Esophagus (tissue), 2 donors: ENCODE measurements around the gene NR3C1. TPM values are rescaled to one million over a fixed set of nuclear protein-coding genes. Genes with fewer than 3 reads are reported as not detected.

ENCODE experiments used
- H3K27ac ChIP-seq, 2 donors: one replicate each; pipeline ENCODE4 v1.5.1; 2013; ENCODE audit warnings: low read depth in 2 of 2, mild to moderate bottlenecking in 2 of 2, inconsistent platforms in 1 of 2, low read length in 1 of 2, moderate library complexity in 1 of 2
- H3K27me3 ChIP-seq, 2 donors: one replicate each; pipeline ENCODE4 v1.6.1; 2013; ENCODE audit warnings: low read length in 2 of 2, control low read depth in 1 of 2, mild to moderate bottlenecking in 1 of 2; ENCODE audit not compliant: insufficient read depth in 2 of 2, control insufficient read depth in 1 of 2
- H3K36me3 ChIP-seq, 2 donors: one replicate each; pipeline ENCODE4 v1.6.1; 2013; ENCODE audit warnings: low read length in 1 of 2; ENCODE audit not compliant: control insufficient read depth in 2 of 2, insufficient read depth in 2 of 2
- H3K4me1 ChIP-seq, 2 donors: one replicate each; pipeline ENCODE4 v1.6.1; 2013; ENCODE audit warnings: low read length in 1 of 2; ENCODE audit not compliant: control insufficient read depth in 2 of 2, insufficient read depth in 2 of 2
- H3K4me3 ChIP-seq, 2 donors: one replicate each; pipeline ENCODE4 v1.5.1; 2013; ENCODE audit warnings: low read length in 2 of 2, mild to moderate bottlenecking in 2 of 2, low read depth in 1 of 2, moderate library complexity in 1 of 2
- H3K9me3 ChIP-seq, 2 donors: one replicate each; pipeline ENCODE4 v1.6.1; 2013; ENCODE audit warnings: mild to moderate bottlenecking in 2 of 2, low read depth in 1 of 2, low read length in 1 of 2, moderate library complexity in 1 of 2; ENCODE audit not compliant: control insufficient read depth in 2 of 2, insufficient read depth in 1 of 2
- WGBS, 2 donors: extraction: QIAGEN DNeasy Blood & Tissue Kit; methylation state at CpG; one replicate each; pipeline ENCODE4 v1.1.7; 2013; 5-methylcytosine and 5-hydroxymethylcytosine counted together
- polyA plus RNA-seq, 2 donors: library from polyadenylated mRNA; stranded (reverse); fragments of 200-250 nt; gene quantifications; one replicate each; pipeline ENCODE4 v1.2.3, GENCODE V29; 2013
- donor health status: healthy with polysubstance abuse.
- donor health status: Bipolar disorder and iron deficiency.

Gene NR3C1
- polyA plus RNA-seq, 2 donors, result 8.6 to 10.7 TPM

DNA sequence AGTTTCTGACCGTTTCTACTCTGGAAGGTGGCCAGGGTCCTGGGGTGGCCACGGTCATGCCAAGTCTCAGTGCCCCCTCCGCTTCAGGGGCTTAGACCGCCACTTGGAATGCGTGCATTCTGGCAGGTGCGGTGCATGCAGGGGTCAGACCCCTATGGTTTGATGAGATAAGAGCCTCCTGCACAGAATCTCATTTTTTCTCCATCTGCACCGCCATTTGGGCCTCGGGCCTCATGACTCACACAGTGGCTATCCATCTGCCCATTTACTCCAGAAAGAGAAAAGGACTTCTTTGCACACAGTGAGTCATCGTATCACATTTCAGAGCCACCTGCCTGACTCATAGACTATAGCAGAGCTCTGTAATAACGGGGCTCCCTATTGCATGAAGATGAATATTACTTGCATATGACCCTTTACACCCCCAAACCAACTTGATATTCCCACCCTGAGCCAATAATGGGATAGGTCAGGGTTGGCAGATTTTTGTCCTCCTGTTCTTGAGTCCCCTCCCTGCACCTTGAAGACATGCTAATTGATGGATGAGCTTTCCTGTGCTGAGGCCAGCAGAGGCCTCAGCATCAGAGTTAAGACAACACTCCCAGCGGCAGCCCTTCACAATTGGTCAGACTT is 157.4 kb downstream of the NR3C1 start:
- WGBS, 2 donors, result 76 to 83% methylated on average over 11 of the region's 11 CpGs
- Histone ChIP-seq H3K36me3 (no peaks in the 10 kb centered on the region), H3K4me3 (no peak overlapping the region), H3K27me3 (no peaks in the 10 kb centered on the region), H3K27ac (no peak overlapping the region), H3K9me3 (no peaks in the 10 kb centered on the region), H3K4me1 (peaks cover 2 to 5% of the 10 kb centered on the region in 2 donors)

DNA sequence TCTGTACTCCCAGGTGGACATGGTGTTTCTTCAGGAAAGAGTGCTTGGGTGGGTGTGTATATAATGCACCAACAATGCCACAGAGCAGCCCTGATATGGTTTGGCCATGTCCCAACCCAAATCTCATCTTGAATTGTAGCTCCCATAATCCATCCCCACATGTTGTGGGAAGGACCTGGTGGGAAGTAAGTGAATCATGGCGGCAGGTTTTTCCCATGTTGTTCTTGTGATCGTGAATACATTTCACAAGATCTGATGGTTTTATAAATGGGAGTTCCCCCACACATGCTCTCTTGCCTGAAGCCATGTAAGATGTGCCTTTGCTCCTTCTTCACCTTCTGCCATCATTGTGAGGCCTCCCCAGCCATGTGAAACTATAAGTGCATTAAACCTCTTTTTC is 158.5 kb downstream of the NR3C1 start:
- 56 to 93% methylated on average over 2 of the region's 2 CpGs for WGBS, 2 donors
- H3K27ac ChIP-seq, result peak overlapping the region in 1 of 2 donors; percentile 18

DNA sequence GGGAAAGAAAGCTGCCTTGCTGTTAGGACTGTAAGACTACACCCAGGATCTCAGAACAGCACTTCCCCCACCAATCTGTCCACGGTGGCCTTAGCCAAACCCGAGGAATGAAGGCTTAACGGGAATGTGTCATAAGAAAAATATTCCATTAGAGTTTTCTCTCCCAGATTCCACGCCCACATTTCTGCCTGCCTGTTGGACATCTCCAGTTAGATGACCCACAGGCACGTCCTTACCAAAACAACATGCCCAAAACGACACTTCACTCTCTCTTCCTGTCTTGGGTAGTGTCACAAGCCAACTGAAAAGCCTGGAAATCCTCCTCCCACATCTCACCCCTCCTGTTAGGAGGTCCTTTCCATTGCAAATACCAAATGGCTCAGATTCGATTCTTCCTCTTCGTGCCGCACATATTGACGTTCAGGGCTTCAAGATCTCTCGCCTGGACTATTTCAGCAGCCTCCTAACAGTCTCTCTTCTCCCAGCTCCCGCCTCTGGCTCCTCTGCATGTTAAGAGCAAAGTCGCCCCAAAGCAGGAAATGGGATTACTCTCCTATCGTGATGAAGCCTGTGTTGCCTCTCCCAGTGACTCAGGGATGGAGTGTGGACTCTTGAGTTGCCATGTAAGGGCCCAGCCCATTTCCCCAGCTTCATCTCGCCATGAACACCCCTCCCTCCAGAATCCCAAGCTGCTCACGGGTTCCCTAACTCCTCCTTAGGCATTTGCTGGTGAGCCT is 159.3 kb downstream of the NR3C1 start:
- peak overlapping the region; percentile 66 to 69 for H3K27ac ChIP-seq
- H3K36me3 ChIP-seq, result no peaks in the 10 kb centered on the region
- no peaks in the 10 kb centered on the region for H3K27me3 ChIP-seq
- 49 to 56% methylated on average over 16 of the region's 16 CpGs for WGBS, 2 donors
- H3K9me3 ChIP-seq, result no peaks in the 10 kb centered on the region
- no peak overlapping the region for H3K4me3 ChIP-seq
- H3K4me1 ChIP-seq, result peaks cover 2 to 5% of the 10 kb centered on the region in 2 donors

More for the DNA sequence above, 158.5 kb downstream of the NR3C1 start:
- Histone ChIP-seq H3K27me3 (no peaks in the 10 kb centered on the region), H3K4me1 (peaks cover 2 to 5% of the 10 kb centered on the region in 2 donors), H3K36me3 (no peaks in the 10 kb centered on the region), H3K4me3 (no peak overlapping the region), H3K9me3 (no peaks in the 10 kb centered on the region)

DNA sequence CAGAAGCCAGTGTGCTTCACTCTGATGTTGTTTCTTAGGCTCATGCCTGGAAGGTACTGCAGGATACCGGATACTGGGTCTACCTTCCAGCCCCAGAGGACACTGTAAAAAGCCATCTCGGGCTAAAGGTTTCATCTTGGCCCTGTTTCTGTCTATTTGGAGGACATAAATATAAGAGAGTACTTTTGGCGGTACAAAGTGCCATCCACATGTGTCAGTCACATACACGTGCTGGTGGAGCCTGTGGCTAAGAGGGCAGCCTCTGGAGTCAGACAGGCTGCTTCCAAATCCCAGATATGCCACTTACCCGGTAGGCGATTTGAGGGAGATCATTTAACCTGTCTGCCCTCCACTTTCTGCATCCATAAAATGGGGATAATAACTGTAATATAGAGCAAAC is 160.4 kb downstream of the NR3C1 start:
- Histone ChIP-seq H3K27me3 (no peaks in the 10 kb centered on the region), H3K9me3 (no peaks in the 10 kb centered on the region), H3K4me1 (peaks cover 2 to 5% of the 10 kb centered on the region in 2 donors), H3K36me3 (no peaks in the 10 kb centered on the region), H3K27ac (no peak overlapping the region), H3K4me3 (no peak overlapping the region)
- 91 to 92% methylated on average over 6 of the region's 6 CpGs for WGBS, 2 donors

DNA sequence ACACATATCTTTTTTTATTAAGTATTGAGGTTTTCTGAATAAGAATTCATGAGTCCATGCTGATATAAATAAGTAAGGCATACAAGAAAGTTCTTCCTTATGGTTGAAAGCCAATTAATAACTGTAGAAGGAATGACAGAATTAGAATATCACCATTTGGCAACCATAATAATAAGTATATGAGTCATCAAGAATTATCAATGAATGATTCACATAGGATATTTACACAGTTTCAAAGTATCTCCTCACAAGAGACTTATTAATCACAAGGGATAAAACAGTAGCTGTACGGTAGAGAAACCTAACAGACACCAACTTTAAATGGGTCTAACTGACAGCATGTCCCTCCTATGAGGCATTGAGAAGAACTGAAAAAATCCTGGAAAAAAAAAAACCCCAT is 161.6 kb downstream of the NR3C1 start:
- H3K36me3 ChIP-seq, result no peaks in the 10 kb centered on the region
- peaks cover 2 to 5% of the 10 kb centered on the region in 2 donors for H3K4me1 ChIP-seq
- no peaks in the 10 kb centered on the region for H3K9me3 ChIP-seq
- H3K27ac ChIP-seq, result no peak overlapping the region
- no peak overlapping the region for H3K4me3 ChIP-seq
- H3K27me3 ChIP-seq, result no peaks in the 10 kb centered on the region
- 25 to 45% methylated on average over 1 of the region's 1 CpG for WGBS, 2 donors

DNA sequence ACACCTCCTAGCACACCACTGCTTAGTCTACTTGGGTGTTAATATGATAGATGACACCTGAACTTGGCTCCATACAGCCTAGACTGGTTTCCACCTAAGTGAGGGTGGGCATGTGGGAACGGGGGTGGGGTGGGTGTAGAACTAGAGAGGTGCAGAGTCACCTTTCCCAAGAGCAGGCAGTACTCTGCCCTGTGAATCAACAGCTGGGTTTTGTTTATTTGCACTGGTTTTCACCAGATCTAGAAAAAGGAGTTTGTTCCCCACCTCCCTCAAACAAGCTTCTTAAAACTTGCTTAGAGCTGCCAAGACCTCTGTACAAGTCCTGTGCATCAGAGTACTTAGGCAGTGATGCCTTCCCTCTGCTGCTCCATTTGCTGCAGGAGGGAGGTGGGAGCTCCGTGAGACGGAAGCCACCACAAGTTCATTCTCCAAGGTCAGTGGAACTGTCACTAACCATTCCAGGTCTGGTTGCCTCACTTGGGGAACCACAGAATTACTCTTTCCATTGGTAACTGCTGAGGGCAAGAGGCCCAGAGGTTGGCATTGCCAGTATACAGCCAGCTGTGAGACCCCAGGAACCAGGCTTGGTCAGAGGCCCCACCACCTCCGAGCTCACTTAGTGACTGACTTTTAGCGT is 163.5 kb downstream of the NR3C1 start:
- H3K36me3 ChIP-seq, result no peaks in the 10 kb centered on the region
- H3K9me3 ChIP-seq, result no peaks in the 10 kb centered on the region
- H3K4me1 ChIP-seq, result peaks cover 5% of the 10 kb centered on the region in 2 donors
- no peak overlapping the region for H3K27ac ChIP-seq
- no peak overlapping the region for H3K4me3 ChIP-seq
- WGBS, 2 donors, result 82 to 88% methylated on average over 5 of the region's 5 CpGs
- no peaks in the 10 kb centered on the region for H3K27me3 ChIP-seq

DNA sequence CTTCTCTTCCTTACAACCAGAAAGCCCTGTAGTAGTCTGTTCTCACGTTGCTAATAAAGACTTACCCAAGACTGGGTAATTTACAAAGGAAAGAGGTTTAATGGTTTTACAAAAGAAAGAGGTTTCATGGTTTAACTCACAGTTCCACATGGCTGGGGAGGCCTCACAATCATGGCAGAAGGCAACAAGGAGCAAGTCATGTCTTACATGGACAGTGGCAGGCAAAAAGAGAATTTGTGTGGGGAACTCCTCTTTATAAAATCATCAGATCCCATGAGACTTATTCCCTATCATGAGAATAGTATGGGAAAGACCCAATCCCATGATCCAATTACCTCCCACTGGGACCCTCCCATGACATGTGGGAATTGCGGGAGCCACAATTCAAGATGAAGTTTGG is 164.9 kb downstream of the NR3C1 start:
- no peak overlapping the region for H3K4me3 ChIP-seq
- WGBS, 2 donors, result 89 to 94% methylated on average over 2 of the region's 2 CpGs
- H3K36me3 ChIP-seq, result no peaks in the 10 kb centered on the region
- H3K27me3 ChIP-seq, result no peaks in the 10 kb centered on the region
- no peak overlapping the region for H3K27ac ChIP-seq
- peaks cover 0 to 2% of the 10 kb centered on the region in 2 donors for H3K4me1 ChIP-seq
- no peaks in the 10 kb centered on the region for H3K9me3 ChIP-seq

DNA sequence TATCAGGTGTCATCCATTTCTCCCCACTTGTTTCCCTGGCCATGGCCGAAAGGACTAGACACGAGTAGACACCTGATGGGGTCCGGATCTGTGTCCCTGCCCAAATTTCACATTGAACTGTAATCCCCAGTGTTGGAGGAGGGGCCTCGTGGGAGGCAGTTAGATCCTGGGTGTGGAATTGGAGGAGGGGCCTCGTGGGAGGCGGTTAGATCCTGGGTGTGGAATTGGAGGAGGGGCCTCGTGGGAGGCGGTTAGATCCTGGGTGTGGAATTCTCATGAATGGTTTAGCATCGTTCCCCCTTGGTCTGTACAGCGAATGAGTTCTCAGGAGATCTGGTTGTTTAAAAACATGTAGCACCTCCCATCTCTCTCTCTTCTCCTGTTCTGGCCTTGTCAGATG is 165.8 kb downstream of the NR3C1 start:
- no peaks in the 10 kb centered on the region for H3K27me3 ChIP-seq
- H3K9me3 ChIP-seq, result no peaks in the 10 kb centered on the region
- H3K4me1 ChIP-seq, result peaks cover 0 to 2% of the 10 kb centered on the region in 2 donors
- no peak overlapping the region for H3K4me3 ChIP-seq
- WGBS, 2 donors, result 93 to 96% methylated on average over 10 of the region's 10 CpGs
- H3K27ac ChIP-seq, result no peak overlapping the region
- no peaks in the 10 kb centered on the region for H3K36me3 ChIP-seq

DNA sequence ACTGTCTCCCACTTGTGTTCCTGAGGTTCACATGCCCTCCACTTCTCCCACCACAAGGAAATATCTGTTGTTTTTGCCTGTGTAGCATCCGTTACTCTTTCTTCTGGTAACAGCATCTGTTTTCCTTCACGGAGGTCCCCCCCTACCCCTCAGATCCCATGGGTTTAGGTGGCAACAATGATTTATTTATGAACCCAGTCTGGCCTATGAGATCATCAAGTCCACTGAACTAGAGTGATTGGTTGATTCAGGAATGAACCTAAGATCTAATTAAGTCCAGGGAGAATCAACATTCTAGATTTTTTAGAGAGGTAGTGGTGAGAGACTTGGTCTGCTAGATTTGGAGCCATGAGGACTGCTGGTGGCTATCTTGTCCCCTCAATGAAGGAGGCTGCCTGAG is 166.8 kb downstream of the NR3C1 start:
- 87 to 88% methylated on average over 2 of the region's 2 CpGs for WGBS, 2 donors
- H3K36me3 ChIP-seq, result no peaks in the 10 kb centered on the region
- peaks cover 0 to 2% of the 10 kb centered on the region in 2 donors for H3K4me1 ChIP-seq
- H3K27ac ChIP-seq, result no peak overlapping the region
- no peaks in the 10 kb centered on the region for H3K9me3 ChIP-seq
- H3K27me3 ChIP-seq, result no peaks in the 10 kb centered on the region
- H3K4me3 ChIP-seq, result no peak overlapping the region
